Astrocyte of the hippocampus (primary cell): ENCODE measurements around the gene ARR3.
A peak's percentile ranks its signal among the peaks of the same experiment; 100 is the strongest.
"Not testable (repeated sequence)": the region's sequence is repeated elsewhere in the genome, so short reads cannot be mapped to it uniquely, and the experiment has no call there.

Experiments
- DNase-seq: peaks from one replicate; pipeline ENCODE4 v3.0.0; 2011; ENCODE audit warnings: low read depth, low spot score

Gene ARR3

DNA sequence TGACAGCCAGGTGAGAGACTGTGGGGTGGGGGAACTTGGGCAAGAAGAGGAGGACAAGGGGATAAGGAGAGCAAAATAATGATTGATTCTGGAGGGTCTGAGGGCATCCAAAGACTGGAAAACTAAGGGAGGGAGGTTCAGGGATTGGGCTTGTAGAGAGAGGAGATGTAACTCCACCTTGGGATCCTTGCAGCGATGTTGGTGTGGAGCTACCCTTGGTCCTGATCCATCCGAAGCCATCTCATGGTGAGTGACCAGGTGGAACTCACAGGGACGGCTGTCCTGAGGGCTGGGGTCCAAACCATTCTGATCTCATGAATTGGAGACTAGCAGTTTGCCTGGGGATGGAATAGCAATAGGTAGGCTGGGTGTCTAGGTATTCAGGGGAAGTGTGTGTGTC, 12.4 kb downstream of the ARR3 start:
- DNase-seq, result no peak

- DNase-seq, result no peak
Observed at GRCh38 chrX:70281951-70282350, 13.8 kb downstream of the ARR3 start, which contains the start of gene RAB41. Gene RAB41 (plus strand): TSS chrX:70282172. CDS start chrX:70282218, 46 bp downstream.

DNA sequence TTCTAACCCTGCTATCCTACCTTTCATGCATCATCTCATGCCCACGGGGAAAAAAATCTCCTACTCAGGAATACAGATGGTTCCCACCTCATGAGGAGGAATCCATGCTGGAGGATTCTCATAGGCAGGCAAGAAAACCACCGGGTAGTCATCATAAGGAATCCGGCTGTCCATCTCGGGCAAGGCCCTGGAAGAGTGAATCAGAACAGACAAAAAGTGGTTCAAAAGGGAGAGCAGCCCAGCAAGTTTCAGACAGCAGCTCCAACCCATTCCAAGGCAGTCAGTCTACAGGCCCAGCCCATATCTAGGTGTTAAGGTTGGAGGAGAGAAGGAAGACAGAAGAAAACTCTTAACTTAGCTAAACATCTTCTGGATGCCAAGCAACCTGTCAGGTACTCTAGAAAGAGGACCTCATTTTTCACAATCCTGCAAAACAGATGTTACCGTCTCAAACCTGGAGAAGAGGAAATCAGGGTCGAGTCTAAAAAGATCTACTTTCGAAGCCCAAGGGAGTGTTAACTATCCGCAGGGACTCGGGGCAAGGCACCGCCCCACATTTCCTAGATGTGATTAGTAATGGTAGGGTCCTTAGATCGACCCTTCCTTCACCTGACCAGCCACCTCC, 21.1 kb downstream of the ARR3 start:
- DNase-seq, result no peak

DNA sequence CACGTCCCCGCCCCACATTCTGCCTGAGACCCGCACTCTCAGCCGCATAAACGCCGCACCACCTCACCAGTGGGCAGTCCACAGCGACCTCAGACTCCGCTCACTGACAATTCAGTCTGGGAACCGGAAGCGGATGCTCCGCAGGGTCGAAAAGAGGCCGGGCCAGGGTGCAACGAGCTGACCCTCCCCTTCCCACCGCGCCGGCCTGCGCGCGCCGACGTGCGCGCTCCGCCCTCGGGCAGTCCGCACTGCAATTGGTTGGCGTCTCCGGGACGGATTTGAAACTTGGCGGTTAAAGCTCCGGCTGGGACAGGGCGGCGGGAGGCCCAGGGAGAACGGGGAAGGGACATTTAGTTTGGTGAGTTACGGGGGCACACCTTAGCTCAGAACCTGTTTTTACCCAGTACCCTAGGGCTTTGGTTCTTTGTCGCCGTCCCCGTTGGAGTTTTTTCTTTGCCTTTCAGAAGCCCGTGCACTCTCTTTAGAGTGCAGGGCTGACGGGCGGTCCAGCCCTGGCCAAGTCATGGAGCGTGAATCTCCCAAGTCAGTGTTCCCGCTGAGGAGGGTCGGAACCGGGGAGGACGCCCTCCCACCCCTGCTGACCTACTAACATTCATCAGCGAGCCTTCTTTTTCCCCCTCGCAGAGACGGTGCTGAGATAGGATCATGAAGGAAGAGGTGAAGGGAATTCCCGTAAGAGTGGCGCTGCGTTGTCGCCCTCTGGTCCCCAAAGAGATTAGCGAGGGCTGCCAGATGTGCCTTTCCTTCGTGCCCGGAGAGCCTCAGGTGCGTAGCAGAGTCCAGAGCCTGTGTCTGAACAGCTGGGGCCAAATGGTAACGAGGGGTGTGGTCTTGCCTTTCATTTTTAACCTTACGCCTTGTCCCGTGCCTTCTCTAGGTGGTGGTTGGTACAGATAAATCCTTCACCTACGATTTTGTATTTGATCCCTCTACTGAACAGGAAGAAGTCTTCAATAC, 21.9 kb downstream of the ARR3 start, which contains the start of the genes KIF4A and PDZD11:
Gene KIF4A, plus strand, starts transcription at position 312 of the 978 bp plus-strand sequence. Its CDS starts 355 bp downstream, at position 667.
Gene PDZD11, minus strand, starts transcription at position 135 of the 978 bp plus-strand sequence. CDS start 586 bp downstream, outside the sequence.
- peak; percentile 93 for DNase-seq

- no peak for DNase-seq
Observed at GRCh38 chrX:70292788-70293187, 24.7 kb downstream of the ARR3 start.

DNA sequence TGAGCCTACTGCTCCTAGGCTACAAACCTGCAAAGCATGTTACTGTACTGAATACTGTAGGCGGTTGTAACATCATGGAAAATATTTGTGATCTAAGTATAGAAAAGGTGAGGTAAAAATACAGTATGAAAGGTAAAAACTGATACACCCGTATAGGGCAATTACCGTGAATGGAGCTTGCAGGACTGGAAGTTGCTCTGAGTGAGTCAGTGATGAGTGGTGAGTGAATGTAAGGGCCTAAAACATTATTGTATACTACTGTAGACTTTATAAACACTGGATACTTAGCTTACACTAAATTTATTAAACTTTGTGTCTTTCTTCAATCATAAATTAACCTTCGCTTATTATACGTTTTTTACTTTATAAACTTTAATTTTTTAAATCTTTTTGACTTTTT, 25.5 kb downstream of the ARR3 start:
- no peak for DNase-seq

DNA sequence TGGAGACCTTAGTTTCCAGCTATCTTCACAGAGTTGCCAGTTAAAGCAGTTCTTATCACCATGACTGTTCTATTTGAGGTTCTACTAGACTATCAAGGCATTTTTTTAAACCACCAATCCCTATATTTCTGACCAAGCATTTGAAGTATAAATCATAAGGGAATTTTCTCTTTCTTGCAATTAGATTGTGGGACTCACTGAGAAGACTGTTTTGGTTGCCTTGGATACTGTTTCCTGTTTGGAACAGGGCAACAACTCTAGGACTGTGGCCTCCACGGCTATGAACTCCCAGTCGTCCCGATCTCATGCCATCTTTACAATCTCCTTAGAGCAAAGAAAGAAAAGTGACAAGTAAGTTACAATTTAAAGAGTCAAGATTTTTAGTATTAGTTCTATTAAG, 33.6 kb downstream of the ARR3 start:
- DNase-seq, result peak; percentile 44

- peak; percentile 45 for DNase-seq
Observed at GRCh38 chrX:70313503-70313902, 45.4 kb downstream of the ARR3 start.

DNA sequence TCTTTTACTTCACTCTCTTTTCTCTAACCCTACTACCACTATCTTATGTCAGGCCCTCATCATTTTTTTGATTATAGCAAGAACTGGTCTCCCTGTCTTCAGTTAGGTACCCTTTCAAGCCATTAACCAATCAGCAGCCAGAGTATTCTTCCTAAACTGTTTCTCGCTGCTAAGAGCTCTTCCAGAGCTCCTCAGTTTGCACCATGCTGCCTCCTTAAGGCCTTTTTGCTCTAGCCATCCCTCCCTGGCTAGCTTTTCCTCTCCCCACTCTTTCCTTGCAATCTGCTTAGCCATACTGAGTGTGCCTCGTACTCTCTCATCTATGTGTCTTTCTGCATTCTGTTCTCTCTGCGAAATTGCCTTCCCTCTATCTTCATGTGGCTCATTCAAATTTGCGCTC, 54.6 kb downstream of the ARR3 start:
- DNase-seq, result no peak

DNA sequence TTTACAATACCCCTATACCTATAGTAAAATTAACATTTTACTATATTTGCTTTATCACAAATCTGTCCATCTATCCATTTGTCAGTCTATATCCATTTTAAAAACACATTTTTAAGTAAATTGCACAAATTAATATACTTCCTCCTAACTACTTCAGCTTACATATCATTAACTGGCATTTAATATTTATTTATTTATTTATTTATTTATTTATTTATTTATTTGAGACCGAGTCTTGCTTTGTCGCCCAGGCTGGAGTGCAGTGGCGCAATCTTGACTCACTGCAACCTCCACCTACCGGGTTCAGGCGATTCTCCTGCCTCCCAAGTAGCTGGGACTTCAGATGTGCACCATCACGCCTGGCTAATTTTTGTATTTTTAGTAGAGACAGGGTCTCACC, 55.5 kb downstream of the ARR3 start:
- DNase-seq, result not testable (repeated sequence)

- DNase-seq, result no peak
Observed at GRCh38 chrX:70324326-70324725, 56.2 kb downstream of the ARR3 start.

- peak; percentile 21 for DNase-seq
Observed at GRCh38 chrX:70331161-70331560, 63.0 kb downstream of the ARR3 start.
